CD14-positive monocyte (primary cell): ENCODE results near the gene FAM168B. TPM values are rescaled to one million over a fixed set of nuclear protein-coding genes. Genes with fewer than 3 reads are reported as not detected.

ENCODE experiments used
- DNase-seq, 3 donors: peaks; one replicate each; pipeline ENCODE4 v3.0.0-alpha.2; 2011 to 2022
- H2AFZ ChIP-seq: 2 replicates; pipeline ENCODE4 v1.6.0; 2012; ENCODE audit warnings: mild to moderate bottlenecking, low read depth, low read length, inconsistent platforms; ENCODE audit not compliant: insufficient read depth, poor library complexity, severe bottlenecking
- H3K27ac ChIP-seq, 2 donors: 1 replicate in 1 of 2; 2 replicates in 1 of 2; pipeline ENCODE4 v1.5.1; 2012 to 2013; ENCODE audit warnings: low read length in 2 of 2, control low read depth in 1 of 2, inconsistent platforms in 1 of 2, low read depth in 1 of 2, mild to moderate bottlenecking in 1 of 2
- H3K27me3 ChIP-seq, 2 donors: one replicate each; pipeline versions ENCODE4 v1.6.0 to v1.6.1; 2011 to 2013; ENCODE audit warnings: low read length in 2 of 2; ENCODE audit not compliant: control insufficient read depth in 2 of 2, insufficient read depth in 2 of 2
- H3K36me3 ChIP-seq, 2 donors: replicated peaks in 1 of 2; 1 replicate in 1 of 2; 2 replicates in 1 of 2; pipeline versions ENCODE4 v1.5.1 to v1.6.1; 2012 to 2013; ENCODE audit warnings: low read length in 2 of 2, control low read depth in 1 of 2, inconsistent platforms in 1 of 2, mild to moderate bottlenecking in 1 of 2; ENCODE audit not compliant: insufficient read depth in 2 of 2, control insufficient read depth in 1 of 2
- H3K4me1 ChIP-seq, 2 donors: 1 replicate in 1 of 2; 2 replicates in 1 of 2; pipeline versions ENCODE4 v1.5.1 to v1.6.1; 2012 to 2013; ENCODE audit warnings: low read length in 2 of 2, control low read depth in 1 of 2, inconsistent platforms in 1 of 2, mild to moderate bottlenecking in 1 of 2, moderate library complexity in 1 of 2; ENCODE audit not compliant: insufficient read depth in 2 of 2, control insufficient read depth in 1 of 2
- H3K4me2 ChIP-seq: replicated peaks from 2 replicates; pipeline ENCODE3; 2012; ENCODE audit warnings: low read length, moderate library complexity, mild to moderate bottlenecking; ENCODE audit not compliant: poor library complexity, severe bottlenecking; ENCODE audit errors: extremely low read depth
- H3K4me3 ChIP-seq, 3 experiments: fragments of 200-600 bp in 1 of 3; sonication (generic) in 1 of 3; replicated peaks in 1 of 3; 1 replicate in 2 of 3; 2 replicates in 1 of 3; pipeline ENCODE4 v1.5.1; 2011 to 2013; ENCODE audit warnings: low read length in 3 of 3, mild to moderate bottlenecking in 3 of 3, control low read depth in 2 of 3, low read depth in 2 of 3, inconsistent platforms in 1 of 3, moderate library complexity in 1 of 3
- H3K79me2 ChIP-seq: 2 replicates; pipeline ENCODE4 v1.6.0; 2012; ENCODE audit warnings: mild to moderate bottlenecking, control low read depth, inconsistent platforms, low read length, moderate library complexity; ENCODE audit not compliant: insufficient read depth
- H3K9ac ChIP-seq: 2 replicates; pipeline ENCODE4 v1.6.0; 2017; ENCODE audit warnings: low read length, mild to moderate bottlenecking; ENCODE audit not compliant: insufficient read depth, poor library complexity, severe bottlenecking
- H3K9me3 ChIP-seq, 2 donors: replicated peaks in 1 of 2; 1 replicate in 1 of 2; 2 replicates in 1 of 2; pipeline versions ENCODE4 v1.5.1 to v1.6.1; 2012 to 2013; ENCODE audit warnings: low read length in 2 of 2, control low read depth in 1 of 2; ENCODE audit not compliant: control insufficient read depth in 1 of 2, insufficient read depth in 1 of 2
- H4K20me1 ChIP-seq: 2 replicates; pipeline ENCODE4 v1.6.0; 2012; ENCODE audit warnings: mild to moderate bottlenecking, low read length, control low read depth, moderate library complexity; ENCODE audit not compliant: insufficient read depth
- H3K27ac Mint-ChIP-seq, 7 donors: one replicate each; pipeline ENCODE4 v1.8.0; 2020; ENCODE audit warnings: mild to moderate bottlenecking in 7 of 7, mixed read lengths in 7 of 7, moderate library complexity in 6 of 7, inconsistent platforms in 2 of 7
- H3K27me3 Mint-ChIP-seq, 3 donors: one replicate each; pipeline ENCODE4 v1.8.0; 2021 to 2022; ENCODE audit warnings: low read depth in 3 of 3, mild to moderate bottlenecking in 3 of 3, mixed read lengths in 3 of 3, moderate library complexity in 3 of 3, inconsistent platforms in 1 of 3
- H3K36me3 Mint-ChIP-seq, 2 donors: one replicate each; pipeline ENCODE4 v1.8.0; 2020; ENCODE audit warnings: mixed read lengths in 2 of 2, inconsistent platforms in 1 of 2, mild to moderate bottlenecking in 1 of 2
- H3K4me1 Mint-ChIP-seq: one replicate; pipeline ENCODE4 v1.8.0; 2020; ENCODE audit warnings: mild to moderate bottlenecking, mixed read lengths
- H3K4me3 Mint-ChIP-seq, 2 donors: one replicate each; pipeline ENCODE4 v1.8.0; 2020; ENCODE audit warnings: mild to moderate bottlenecking in 2 of 2, mixed read lengths in 2 of 2, moderate library complexity in 1 of 2
- H3K9me3 Mint-ChIP-seq, 7 donors: one replicate each; pipeline ENCODE4 v1.8.0; 2020 to 2022; ENCODE audit warnings: mixed read lengths in 7 of 7, mild to moderate bottlenecking in 6 of 7, moderate library complexity in 6 of 7, inconsistent platforms in 2 of 7
- CTCF ChIP-seq: fragments of 200-600 bp; IDR thresholded peaks from one replicate; pipeline ENCODE4 v1.8.0; 2022; ENCODE audit warnings: antibody characterized with exemption, mild to moderate bottlenecking
- WGBS: methylation state at CpG from one replicate; pipeline ENCODE4 v1.1.5; 2013; ENCODE audit warnings: missing lambda C conversion rate; ENCODE audit not compliant: insufficient coverage; 5-methylcytosine and 5-hydroxymethylcytosine counted together
- intact Hi-C, 2 donors: fragments of 100-400 bp; cut with micrococcal nuclease; formaldehyde crosslinking; loops; one replicate each; pipeline versions ENCODE4 v1.15.0 to v1.15.1; 2023
- polyA plus RNA-seq, 3 donors: library from polyadenylated mRNA; depleted of rRNA in 1 of 3; unstranded in 2 of 3; stranded (reverse) in 1 of 3; fragments of 300-500 nt in 2 of 3; fragments of >200 nt in 1 of 3; fragmentation: Illumina TruSeq in 2 of 3; gene quantifications; 1 replicate in 2 of 3; 2 replicates in 1 of 3; pipeline ENCODE4 v1.2.3, GENCODE V29; 2012 to 2021

The FAM168B gene
- polyA plus RNA-seq, 3 donors = 20.5 to 33.2 (median 22.6) TPM

- intact Hi-C loops = no loop called here
- no peak for TF ChIP-seq CTCF
- Histone ChIP-seq H2AFZ (no peak overlapping the region), H3K27ac (no peak overlapping the region), H3K4me3 (no peak overlapping the region), H3K4me2 (no peak overlapping the region), H4K20me1 (peaks cover 87% of the 10 kb centered on the region), H3K79me2 (peaks cover 65% of the 10 kb centered on the region), H3K9ac (no peak overlapping the region), H3K36me3 (peaks cover 48 to 77% of the 10 kb centered on the region in 2 donors), H3K9me3 (no peaks in the 10 kb centered on the region), H3K4me1 (no peaks in the 10 kb centered on the region), H3K27me3 (no peaks in the 10 kb centered on the region)
- Mint-ChIP-seq H3K27me3 (no peaks in the 10 kb centered on the region), H3K36me3 (peaks cover 66 to 82% of the 10 kb centered on the region in 2 donors), H3K4me3 (no peak overlapping the region), H3K27ac (peak overlapping the region in 2 of 7 donors; percentile 1 to 9), H3K4me1 (no peaks in the 10 kb centered on the region), H3K9me3 (peaks cover 0 to 4% (median 0%) of the 10 kb centered on the region in 7 donors)
- WGBS = 96% methylated on average over 4 of the region's 4 CpGs
- no peak for DNase-seq
Observed at GRCh38 chr2:131122496-131122895, 29.2 kb upstream of the FAM168B start.

- Mint-ChIP-seq H3K9me3 (peaks cover 0 to 4% (median 0%) of the 10 kb centered on the region in 7 donors), H3K4me3 (no peak overlapping the region), H3K27ac (peak overlapping the region in 1 of 7 donors; percentile 40), H3K27me3 (no peaks in the 10 kb centered on the region), H3K36me3 (peaks cover 57 to 79% of the 10 kb centered on the region in 2 donors), H3K4me1 (no peaks in the 10 kb centered on the region)
- no peak overlapping the region for H3K4me3 ChIP-seq
- no peak overlapping the region for H3K27ac ChIP-seq
- 100% methylated on average over 4 of the region's 4 CpGs for WGBS
- H4K20me1 ChIP-seq = peaks cover 96% of the 10 kb centered on the region
- DNase-seq = no peak
- H3K9ac ChIP-seq = no peak overlapping the region
- no peak overlapping the region for H2AFZ ChIP-seq
- H3K9me3 ChIP-seq = no peaks in the 10 kb centered on the region
- H3K4me1 ChIP-seq = no peaks in the 10 kb centered on the region
- H3K36me3 ChIP-seq = peaks cover 40 to 77% of the 10 kb centered on the region in 2 donors
- no peak overlapping the region for H3K4me2 ChIP-seq
- intact Hi-C loops = no loop called here
- H3K79me2 ChIP-seq = peaks cover 75% of the 10 kb centered on the region
- TF ChIP-seq CTCF = no peak
- no peaks in the 10 kb centered on the region for H3K27me3 ChIP-seq
Observed at GRCh38 chr2:131121464-131121863, 28.2 kb upstream of the FAM168B start.
